AG10803 (cell line): ENCODE results near the gene HERC6.
A peak's percentile ranks its signal among the peaks of the same experiment; 100 is the strongest.

ENCODE experiments used
- DNase-seq: peaks from one replicate; pipeline ENCODE4 v3.0.0; 2010; ENCODE audit warnings: low read depth
- H3K4me3 ChIP-seq: 2 replicates; pipeline ENCODE4 v1.5.1; 2011; ENCODE audit warnings: mild to moderate bottlenecking, low read length, control low read depth
- CTCF ChIP-seq: conservative IDR thresholded peaks from 2 replicates; pipeline ENCODE4 v1.5.1; 2011; ENCODE audit warnings: mild to moderate bottlenecking, low read length, control low read depth, inconsistent platforms

HERC6 gene

GRCh38 chr4:88457307-88458103, 78.9 kb downstream of the HERC6 start:
- DNase-seq, result peak; percentile 2
- H3K4me3 ChIP-seq, result peak overlapping the region; percentile 68
- TF ChIP-seq CTCF, result no peak

GRCh38 chr4:88458104-88458740, 79.6 kb downstream of the HERC6 start:
- no peak for DNase-seq
- no peak for TF ChIP-seq CTCF
- H3K4me3 ChIP-seq, result no peak overlapping the region

- no peak for TF ChIP-seq CTCF
- no peak for DNase-seq
- no peak overlapping the region for H3K4me3 ChIP-seq
Measured at GRCh38 chr4:88465653-88466192, 87.1 kb downstream of the HERC6 start.

- no peak overlapping the region for H3K4me3 ChIP-seq
- TF ChIP-seq CTCF, result no peak
- no peak for DNase-seq
Measured at GRCh38 chr4:88467392-88467791, 88.7 kb downstream of the HERC6 start.

- DNase-seq, result no peak
- TF ChIP-seq CTCF, result no peak
- no peak overlapping the region for H3K4me3 ChIP-seq
Measured at GRCh38 chr4:88477229-88477860, 98.7 kb downstream of the HERC6 start.

- H3K4me3 ChIP-seq, result no peak overlapping the region
- TF ChIP-seq CTCF, result no peak
- no peak for DNase-seq
Measured at GRCh38 chr4:88478247-88478646, 99.6 kb downstream of the HERC6 start.
